Endothelial cell of umbilical vein (primary cell): Measurements from ENCODE around the gene S100A7. TPM values are rescaled to one million over a fixed set of nuclear protein-coding genes. Genes with fewer than 3 reads are reported as not detected.

ENCODE experiments used
- BruUV-seq: library from RNA; stranded (reverse); fragments of 400-500 nt; replicated peaks from 2 replicates; lab custom pipeline; 2021; lab: Mats Ljungman, UMichigan
- CTCF ChIA-PET: fragments of 300-600, 350-600 bp; sonication (Branson Sonifier 250); formaldehyde crosslinking; loops from one replicate; lab custom pipeline; 2021; ENCODE audit warnings: antibody characterized with exemption, inconsistent platforms; lab: Charles Lee
- POLR2A ChIA-PET: fragments of 300-600, 350-600 bp; sonication (Branson Sonifier 250); formaldehyde crosslinking; loops from one replicate; lab custom pipeline; 2021; ENCODE audit warnings: antibody characterized with exemption, inconsistent platforms; lab: Charles Lee
- DNase-seq: peaks from one replicate; pipeline ENCODE4 v3.0.0-alpha.2; 2011; ENCODE audit warnings: low read depth, low spot score
- FAIRE-seq: peaks from 2 replicates; lab custom pipeline; 2011; peaks lifted over from hg19 to GRCh38; lab: Jason Lieb, UNC
- H2AFZ ChIP-seq: 2 replicates; pipeline ENCODE4 v1.6.0; 2012; ENCODE audit warnings: low read depth, low read length, control low read depth, inconsistent platforms
- H3K27ac ChIP-seq: 2 replicates; pipeline ENCODE4 v1.5.1; 2011; ENCODE audit warnings: low read depth, mild to moderate bottlenecking, control low read depth, low read length, moderate library complexity; ENCODE audit not compliant: insufficient read depth
- H3K27me3 ChIP-seq, 2 experiments: 2 replicates each; pipeline versions ENCODE4 v1.6.0 to v1.6.1; 2011; ENCODE audit warnings: low read length in 2 of 2, mixed read lengths in 1 of 2; ENCODE audit not compliant: control insufficient read depth in 2 of 2, insufficient read depth in 2 of 2
- H3K36me3 ChIP-seq, 2 experiments: 2 replicates in 1 of 2; 3 replicates in 1 of 2; pipeline ENCODE4 v1.5.1; 2011; ENCODE audit warnings: low read length in 2 of 2, mild to moderate bottlenecking in 1 of 2, moderate library complexity in 1 of 2; ENCODE audit not compliant: control insufficient read depth in 2 of 2, insufficient read depth in 2 of 2; ENCODE audit errors: extremely low read depth in 1 of 2
- H3K4me1 ChIP-seq: 3 replicates; pipeline ENCODE4 v1.5.1; 2011; ENCODE audit warnings: mild to moderate bottlenecking, low read length; ENCODE audit not compliant: control insufficient read depth, insufficient read depth; ENCODE audit errors: extremely low read depth
- H3K4me2 ChIP-seq: 2 replicates; pipeline ENCODE4 v1.6.1; 2011; ENCODE audit warnings: low read length, control low read depth, mixed read lengths; ENCODE audit not compliant: insufficient read depth
- H3K4me3 ChIP-seq, 3 experiments: fragments of 200-600 bp in 1 of 3; sonication (generic), shearing (Covaris generic) in 1 of 3; replicated peaks in 1 of 3; 2 replicates each; pipeline ENCODE4 v1.5.1; 2011 to 2016; ENCODE audit warnings: control low read depth in 3 of 3, low read length in 3 of 3, mild to moderate bottlenecking in 2 of 3, inconsistent platforms in 1 of 3, low read depth in 1 of 3, moderate library complexity in 1 of 3; ENCODE audit not compliant: insufficient read depth in 1 of 3
- H3K79me2 ChIP-seq: 2 replicates; pipeline ENCODE4 v1.6.0; 2012; ENCODE audit warnings: low read length, inconsistent platforms; ENCODE audit not compliant: control insufficient read depth, insufficient read depth
- H3K9ac ChIP-seq: replicated peaks from 2 replicates; pipeline ENCODE3; 2011; ENCODE audit warnings: low read length, control low read depth; ENCODE audit not compliant: insufficient read depth; ENCODE audit errors: extremely low read depth
- H3K9me1 ChIP-seq: replicated peaks from 3 replicates; pipeline ENCODE4 v1.6.0; 2011; ENCODE audit warnings: mild to moderate bottlenecking, low read length; ENCODE audit not compliant: control insufficient read depth, insufficient read depth; ENCODE audit errors: extremely low read depth
- H3K9me3 ChIP-seq: replicated peaks from 2 replicates; pipeline ENCODE4 v1.5.1; 2012; ENCODE audit warnings: low read length, inconsistent platforms; ENCODE audit not compliant: control insufficient read depth, insufficient read depth
- H4K20me1 ChIP-seq: replicated peaks from 2 replicates; pipeline ENCODE3; 2011; ENCODE audit warnings: mild to moderate bottlenecking, low read length; ENCODE audit not compliant: control insufficient read depth, insufficient read depth; ENCODE audit errors: extremely low read depth
- CTCF ChIP-seq, 2 donors: IDR thresholded peaks; 1 replicate in 1 of 2; 2 replicates in 1 of 2; pipeline ENCODE4 v1.5.1; 2011; ENCODE audit warnings: low read length in 2 of 2, mild to moderate bottlenecking in 2 of 2, moderate library complexity in 2 of 2, control low read depth in 1 of 2, inconsistent platforms in 1 of 2, low read depth in 1 of 2; ENCODE audit not compliant: insufficient read depth in 1 of 2; ENCODE audit errors: extremely low read depth in 1 of 2
- EZH2 ChIP-seq: IDR thresholded peaks from 2 replicates; pipeline ENCODE4 v1.6.1; 2012; ENCODE audit warnings: borderline replicate concordance, low read depth, mild to moderate bottlenecking, moderate library complexity, low read length, inconsistent platforms; ENCODE audit not compliant: severe bottlenecking
- FOS ChIP-seq: IDR thresholded peaks from 2 replicates; pipeline ENCODE4 v1.6.1; 2011; ENCODE audit warnings: mild to moderate bottlenecking, low read length, moderate library complexity, borderline replicate concordance; ENCODE audit not compliant: insufficient read depth
- GATA2 ChIP-seq: IDR thresholded peaks from 2 replicates; pipeline ENCODE4 v1.7.0; 2011; ENCODE audit warnings: low read depth, mild to moderate bottlenecking, moderate library complexity, mixed read lengths, low read length; ENCODE audit not compliant: insufficient read length, insufficient read depth
- JUN ChIP-seq: IDR thresholded peaks from 2 replicates; pipeline ENCODE4 v1.6.1; 2011; ENCODE audit warnings: borderline replicate concordance, low read depth; ENCODE audit not compliant: insufficient read length, insufficient read depth
- MYC ChIP-seq: IDR thresholded peaks from one replicate; pipeline ENCODE4 v1.6.1; 2011; ENCODE audit warnings: mild to moderate bottlenecking, low read depth, low read length
- POLR2A ChIP-seq: IDR thresholded peaks from 2 replicates; pipeline ENCODE4 v1.6.1; 2012; ENCODE audit warnings: low read depth, mild to moderate bottlenecking, control low read depth, low read length
- POLR2AphosphoS5 ChIP-seq: IDR thresholded peaks from 2 replicates; pipeline ENCODE4 v1.6.1; 2012; ENCODE audit warnings: low read depth, mild to moderate bottlenecking, control low read depth, low read length, moderate library complexity; ENCODE audit not compliant: insufficient read depth
- dilution Hi-C: fragments of 300-500 bp; cut with MboI; formaldehyde crosslinking; loops from one replicate; pipeline ENCODE4 v1.15.0; 2019; ENCODE audit warnings: low sequenced_read_pairs; ENCODE audit not compliant: extremely low pct_ligation_motif_present
- intact Hi-C: fragments of 100-400 bp; cut with micrococcal nuclease; formaldehyde crosslinking; loops from one replicate; pipeline ENCODE4 v1.10.0; 2022
- polyA plus RNA-seq, 4 experiments: library from polyadenylated mRNA; depleted of rRNA in 3 of 4; stranded (reverse) in 3 of 4; unstranded in 1 of 4; fragments of >200 nt; gene quantifications; 2 replicates each; pipeline versions ENCODE4 v1.2.1 to v1.2.3, GENCODE V29; 2011 to 2012; ENCODE audit warnings: missing spikeins in 1 of 4
- total RNA-seq: library from RNA; stranded (reverse); gene quantifications from 2 replicates; pipeline ENCODE4 v1.2.3, GENCODE V29; 2021
- TF ChIP-seq, protein P1 (sequence below): IDR thresholded peaks from 2 replicates; pipeline ENCODE4 v1.6.1; 2011; ENCODE audit not compliant: insufficient read depth, insufficient read length

S100A7 gene
- total and polyA plus RNA-seq, 2 donors (not counting 3 experiments of a cell fraction or from before 2014, with no cell fraction given), result not detected

- Histone ChIP-seq H3K9ac (no peak overlapping the region), H3K27me3 (no peaks in the 10 kb centered on the region), H3K4me1 (no peaks in the 10 kb centered on the region), H3K36me3 (no peaks in the 10 kb centered on the region), H3K9me1 (no peaks in the 10 kb centered on the region), H3K4me2 (no peak overlapping the region), H3K27ac (no peak overlapping the region), H3K4me3 (no peak overlapping the region), H3K9me3 (no peaks in the 10 kb centered on the region), H4K20me1 (no peaks in the 10 kb centered on the region), H3K79me2 (no peaks in the 10 kb centered on the region), H2AFZ (no peak overlapping the region)
- no peak for TF ChIP-seq JUN
- BruUV-seq, result no TSS peak
- ChIA-PET CTCF (no interaction called here), POLR2A (no interaction called here)
- dilution Hi-C loops, result no loop called here
- DNase-seq (no peak), FAIRE-seq (no peak)
- intact Hi-C loops, result no loop called here
Measured at GRCh38 chr1:153441238-153441755, 19.2 kb downstream of the S100A7 start.

- no TSS peak for BruUV-seq
- FAIRE-seq (no peak), DNase-seq (no peak)
- Histone ChIP-seq H3K9me1 (no peaks in the 10 kb centered on the region), H3K4me1 (no peaks in the 10 kb centered on the region), H3K9ac (no peak overlapping the region), H3K79me2 (no peaks in the 10 kb centered on the region), H2AFZ (no peak overlapping the region), H3K27ac (no peak overlapping the region), H4K20me1 (no peaks in the 10 kb centered on the region), H3K4me2 (no peak overlapping the region), H3K36me3 (no peaks in the 10 kb centered on the region), H3K9me3 (no peaks in the 10 kb centered on the region), H3K27me3 (no peaks in the 10 kb centered on the region), H3K4me3 (no peak overlapping the region)
- ChIA-PET POLR2A (no interaction called here), CTCF (interaction anchor here (0.6 kb wide), 1 partner anchor 11 kb away, joined by 3 read pairs; no protein-coding TSS in a partner anchor)
- intact Hi-C loops, result no loop called here
- dilution Hi-C loops, result no loop called here
- TF ChIP-seq, protein P1, sequence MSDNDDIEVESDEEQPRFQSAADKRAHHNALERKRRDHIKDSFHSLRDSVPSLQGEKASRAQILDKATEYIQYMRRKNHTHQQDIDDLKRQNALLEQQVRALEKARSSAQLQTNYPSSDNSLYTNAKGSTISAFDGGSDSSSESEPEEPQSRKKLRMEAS, result no peak
- TF ChIP-seq MYC (no peak), CTCF (IDR thresholded peaks at IDR 0.05; ENCODE audit: extremely low read depth in 1 of 2, insufficient read depth in 1 of 2, low read depth in 1 of 2, low read length in 2 of 2) (no peak), JUN (no peak), POLR2A (no peak), FOS (no peak), POLR2AphosphoS5 (no peak), EZH2 (no peak), GATA2 (no peak)
Measured at GRCh38 chr1:153439273-153439672, 21.2 kb downstream of the S100A7 start.
